ENCODE data around the gene MPPE1. TPM values are rescaled to one million over a fixed set of nuclear protein-coding genes. Genes with fewer than 3 reads are reported as not detected.

Gene MPPE1
- total and polyA plus RNA-seq, 10 of the 15 experiments (the other 5 are each of a cell fraction or from before 2014, with no cell fraction given) = 13.8 to 34.5 (median 27.6) TPM

DNA sequence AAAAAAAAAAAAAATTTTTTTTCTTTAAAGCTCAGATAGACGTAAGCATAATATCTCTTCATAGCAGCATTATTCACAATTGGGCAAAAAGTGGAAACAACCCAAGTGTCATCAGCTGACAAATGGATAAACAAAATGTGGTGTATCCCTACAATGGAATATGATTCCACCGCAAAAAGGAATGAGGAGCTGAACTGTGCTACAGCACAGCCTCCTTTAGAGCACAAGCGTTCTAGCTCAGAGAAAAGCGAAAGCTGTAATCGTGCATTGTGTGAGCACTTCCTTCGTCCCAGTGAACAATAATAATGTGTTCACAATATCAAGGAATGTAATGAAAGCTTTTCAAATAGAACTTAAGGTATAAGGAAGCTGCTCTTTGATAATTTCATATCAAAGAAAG is 68.6 kb downstream of the MPPE1 start (continued):
- TF ChIP-seq HDAC2 (IDR thresholded peaks at IDR 0.05) = no peak

DNA sequence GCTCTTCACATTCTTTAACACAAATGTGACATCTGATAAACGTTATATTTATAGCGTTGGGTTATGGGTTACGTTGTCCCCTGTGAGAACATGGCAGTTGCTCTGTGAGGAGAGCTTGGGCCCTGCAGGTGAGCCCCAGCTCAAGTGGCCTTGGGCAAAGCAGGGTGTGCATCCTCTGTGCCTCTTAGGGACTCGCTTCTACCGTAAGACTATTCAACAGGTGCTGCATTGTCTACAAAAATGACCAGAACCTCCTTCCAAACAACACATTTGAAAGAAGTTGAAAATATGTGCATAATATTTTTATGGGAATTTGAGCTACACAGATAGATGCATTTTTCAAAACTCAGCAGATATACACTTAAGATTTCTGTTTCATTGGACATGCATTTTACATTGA is 73.3 kb downstream of the MPPE1 start:
- ChIA-PET CTCF (interaction anchor here (0.6 kb wide), 2 partner anchors 180 to 1774 kb away, joined by 3 read pairs; no protein-coding TSS in a partner anchor), POLR2A (interaction anchor here (0.5 kb wide), 1 partner anchor 15 kb away, joined by 3 read pairs; no protein-coding TSS in a partner anchor), RAD21 (ENCODE audit: unreplicated experiment) (no interaction called here), SMC1A (ENCODE audit: uncharacterized antibody, unreplicated experiment) (interaction anchor here (1.0 kb wide), 1 partner anchor 11 kb away, joined by 3 read pairs; no protein-coding TSS in a partner anchor)
- Histone ChIP-seq H3K9me3 (replicated peaks; ENCODE audit: control insufficient read depth, insufficient read depth, low read length) (no peaks in the 10 kb centered on the region), H3K4me1 (ENCODE audit: control insufficient read depth, insufficient read depth, low read length) (no peaks in the 10 kb centered on the region), H2AFZ (ENCODE audit: control insufficient read depth, low read depth, low read length) (no peak overlapping the region), H3K27me3 (replicated peaks in 1 of 2; ENCODE audit: control insufficient read depth in 2 of 2, insufficient read depth in 2 of 2, low read length in 1 of 2) (no peaks in the 10 kb centered on the region), H3K4me2 (ENCODE audit: control insufficient read depth, insufficient read depth) (no peak overlapping the region), H3K79me2 (ENCODE audit: control insufficient read depth, insufficient read depth, low read length) (no peaks in the 10 kb centered on the region), H3K9ac (ENCODE audit: control insufficient read depth, insufficient read depth, low read length) (no peak overlapping the region), H3K27ac (ENCODE audit: control insufficient read depth, insufficient read depth) (no peak overlapping the region), H3K4me3 (no peak overlapping the region), H3K36me3 (ENCODE audit: control insufficient read depth in 2 of 2, insufficient read depth in 2 of 2, low read length in 1 of 2) (no peaks in the 10 kb centered on the region), H4K20me1 (ENCODE audit: control insufficient read depth, insufficient read depth) (no peaks in the 10 kb centered on the region)
- 30% methylated on average over 5 of the region's 5 CpGs for WGBS (ENCODE audit: insufficient coverage, insufficient replicate concordance, low lambda C conversion rate, missing lambda C conversion rate)
- no TSS peak for BruUV-seq (replicated peaks)
- ATAC-seq (no peak), DNase-seq (ENCODE audit: low read depth, low spot score) (no peak), FAIRE-seq (no peak)
- in situ Hi-C loops (cut with MboI) (no loop called here), intact Hi-C loops (cut with micrococcal nuclease; ENCODE audit: unreplicated experiment) (no loop called here)
- TF ChIP-seq, protein P1, sequence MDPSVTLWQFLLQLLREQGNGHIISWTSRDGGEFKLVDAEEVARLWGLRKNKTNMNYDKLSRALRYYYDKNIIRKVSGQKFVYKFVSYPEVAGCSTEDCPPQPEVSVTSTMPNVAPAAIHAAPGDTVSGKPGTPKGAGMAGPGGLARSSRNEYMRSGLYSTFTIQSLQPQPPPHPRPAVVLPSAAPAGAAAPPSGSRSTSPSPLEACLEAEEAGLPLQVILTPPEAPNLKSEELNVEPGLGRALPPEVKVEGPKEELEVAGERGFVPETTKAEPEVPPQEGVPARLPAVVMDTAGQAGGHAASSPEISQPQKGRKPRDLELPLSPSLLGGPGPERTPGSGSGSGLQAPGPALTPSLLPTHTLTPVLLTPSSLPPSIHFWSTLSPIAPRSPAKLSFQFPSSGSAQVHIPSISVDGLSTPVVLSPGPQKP (IDR thresholded peaks at IDR 0.05; ENCODE audit: low read depth, low read length) = no peak
- TF ChIP-seq RAD51 (IDR thresholded peaks at IDR 0.05) (no peak), HDAC2 (IDR thresholded peaks at IDR 0.05) (no peak), PAX5 (IDR thresholded peaks at IDR 0.05; ENCODE audit: borderline replicate concordance, low read depth, low read length) (no peak), FOXK2 (IDR thresholded peaks at IDR 0.05) (no peak), ATF7 (IDR thresholded peaks at IDR 0.05; ENCODE audit: low read depth) (no peak), TCF12 (IDR thresholded peaks at IDR 0.05; ENCODE audit: low read depth, low read length) (no peak), SUPT20H (IDR thresholded peaks at IDR 0.05; ENCODE audit: borderline replicate concordance, control insufficient read depth, low read depth, low read length) (no peak), RCOR1 (conservative IDR thresholded peaks at IDR 0.05; ENCODE audit: low read depth, low read length) (no peak), STAT3 (IDR thresholded peaks at IDR 0.05; ENCODE audit: low read depth, low read length) (no peak), BCL11A (IDR thresholded peaks at IDR 0.05; ENCODE audit: low read depth, low read length) (no peak), CHD2 (IDR thresholded peaks at IDR 0.05; ENCODE audit: borderline replicate concordance, low read depth, low read length) (no peak)
- TF ChIP-seq, protein P2, sequence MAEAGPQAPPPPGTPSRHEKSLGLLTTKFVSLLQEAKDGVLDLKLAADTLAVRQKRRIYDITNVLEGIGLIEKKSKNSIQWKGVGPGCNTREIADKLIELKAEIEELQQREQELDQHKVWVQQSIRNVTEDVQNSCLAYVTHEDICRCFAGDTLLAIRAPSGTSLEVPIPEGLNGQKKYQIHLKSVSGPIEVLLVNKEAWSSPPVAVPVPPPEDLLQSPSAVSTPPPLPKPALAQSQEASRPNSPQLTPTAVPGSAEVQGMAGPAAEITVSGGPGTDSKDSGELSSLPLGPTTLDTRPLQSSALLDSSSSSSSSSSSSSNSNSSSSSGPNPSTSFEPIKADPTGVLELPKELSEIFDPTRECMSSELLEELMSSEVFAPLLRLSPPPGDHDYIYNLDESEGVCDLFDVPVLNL (IDR thresholded peaks at IDR 0.05; ENCODE audit: low read depth, low read length) = no peak
- TF ChIP-seq, protein P3, sequence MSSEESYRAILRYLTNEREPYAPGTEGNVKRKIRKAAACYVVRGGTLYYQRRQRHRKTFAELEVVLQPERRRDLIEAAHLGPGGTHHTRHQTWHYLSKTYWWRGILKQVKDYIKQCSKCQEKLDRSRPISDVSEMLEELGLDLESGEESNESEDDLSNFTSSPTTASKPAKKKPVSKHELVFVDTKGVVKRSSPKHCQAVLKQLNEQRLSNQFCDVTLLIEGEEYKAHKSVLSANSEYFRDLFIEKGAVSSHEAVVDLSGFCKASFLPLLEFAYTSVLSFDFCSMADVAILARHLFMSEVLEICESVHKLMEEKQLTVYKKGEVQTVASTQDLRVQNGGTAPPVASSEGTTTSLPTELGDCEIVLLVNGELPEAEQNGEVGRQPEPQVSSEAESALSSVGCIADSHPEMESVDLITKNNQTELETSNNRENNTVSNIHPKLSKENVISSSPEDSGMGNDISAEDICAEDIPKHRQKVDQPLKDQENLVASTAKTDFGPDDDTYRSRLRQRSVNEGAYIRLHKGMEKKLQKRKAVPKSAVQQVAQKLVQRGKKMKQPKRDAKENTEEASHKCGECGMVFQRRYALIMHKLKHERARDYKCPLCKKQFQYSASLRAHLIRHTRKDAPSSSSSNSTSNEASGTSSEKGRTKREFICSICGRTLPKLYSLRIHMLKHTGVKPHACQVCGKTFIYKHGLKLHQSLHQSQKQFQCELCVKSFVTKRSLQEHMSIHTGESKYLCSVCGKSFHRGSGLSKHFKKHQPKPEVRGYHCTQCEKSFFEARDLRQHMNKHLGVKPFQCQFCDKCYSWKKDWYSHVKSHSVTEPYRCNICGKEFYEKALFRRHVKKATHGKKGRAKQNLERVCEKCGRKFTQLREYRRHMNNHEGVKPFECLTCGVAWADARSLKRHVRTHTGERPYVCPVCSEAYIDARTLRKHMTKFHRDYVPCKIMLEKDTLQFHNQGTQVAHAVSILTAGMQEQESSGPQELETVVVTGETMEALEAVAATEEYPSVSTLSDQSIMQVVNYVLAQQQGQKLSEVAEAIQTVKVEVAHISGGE (CRISPR knock-in tag; IDR thresholded peaks at IDR 0.05) = no peak
- TF ChIP-seq, protein P4, sequence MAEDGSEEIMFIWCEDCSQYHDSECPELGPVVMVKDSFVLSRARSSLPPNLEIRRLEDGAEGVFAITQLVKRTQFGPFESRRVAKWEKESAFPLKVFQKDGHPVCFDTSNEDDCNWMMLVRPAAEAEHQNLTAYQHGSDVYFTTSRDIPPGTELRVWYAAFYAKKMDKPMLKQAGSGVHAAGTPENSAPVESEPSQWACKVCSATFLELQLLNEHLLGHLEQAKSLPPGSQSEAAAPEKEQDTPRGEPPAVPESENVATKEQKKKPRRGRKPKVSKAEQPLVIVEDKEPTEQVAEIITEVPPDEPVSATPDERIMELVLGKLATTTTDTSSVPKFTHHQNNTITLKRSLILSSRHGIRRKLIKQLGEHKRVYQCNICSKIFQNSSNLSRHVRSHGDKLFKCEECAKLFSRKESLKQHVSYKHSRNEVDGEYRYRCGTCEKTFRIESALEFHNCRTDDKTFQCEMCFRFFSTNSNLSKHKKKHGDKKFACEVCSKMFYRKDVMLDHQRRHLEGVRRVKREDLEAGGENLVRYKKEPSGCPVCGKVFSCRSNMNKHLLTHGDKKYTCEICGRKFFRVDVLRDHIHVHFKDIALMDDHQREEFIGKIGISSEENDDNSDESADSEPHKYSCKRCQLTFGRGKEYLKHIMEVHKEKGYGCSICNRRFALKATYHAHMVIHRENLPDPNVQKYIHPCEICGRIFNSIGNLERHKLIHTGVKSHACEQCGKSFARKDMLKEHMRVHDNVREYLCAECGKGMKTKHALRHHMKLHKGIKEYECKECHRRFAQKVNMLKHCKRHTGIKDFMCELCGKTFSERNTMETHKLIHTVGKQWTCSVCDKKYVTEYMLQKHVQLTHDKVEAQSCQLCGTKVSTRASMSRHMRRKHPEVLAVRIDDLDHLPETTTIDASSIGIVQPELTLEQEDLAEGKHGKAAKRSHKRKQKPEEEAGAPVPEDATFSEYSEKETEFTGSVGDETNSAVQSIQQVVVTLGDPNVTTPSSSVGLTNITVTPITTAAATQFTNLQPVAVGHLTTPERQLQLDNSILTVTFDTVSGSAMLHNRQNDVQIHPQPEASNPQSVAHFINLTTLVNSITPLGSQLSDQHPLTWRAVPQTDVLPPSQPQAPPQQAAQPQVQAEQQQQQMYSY (CRISPR knock-in tag; IDR thresholded peaks at IDR 0.05) = no peak

Data from GM12878 (cell line).